DOHH2 (cell line): ENCODE data around the gene LIMK2.

Experiments used
- CTCF ChIP-seq: fragments of 200-600 bp; sonication (generic); IDR thresholded peaks from one replicate; pipeline ENCODE4 v1.5.1; 2014; ENCODE audit warnings: antibody characterized with exemption, mild to moderate bottlenecking, low read depth, low read length; ENCODE audit not compliant: poor library complexity, severe bottlenecking
- EZH2phosphoT487 ChIP-seq: fragments of 200-600 bp; sonication (generic); IDR thresholded peaks from 2 replicates; pipeline ENCODE4 v1.6.1; 2017; ENCODE audit warnings: borderline replicate concordance, mild to moderate bottlenecking, antibody characterized with exemption, low read length, moderate library complexity, mixed read lengths

GRCh38 chr22:31295360-31295759 lies 83.3 kb downstream of the LIMK2 start:
- TF ChIP-seq CTCF (no peak), EZH2phosphoT487 (no peak)
